Activated CD8-positive, alpha-beta memory T cell treated with anti-CD3 and anti-CD28 coated beads, Interleukin-2, amount 10 ng/mL, durations not matched to agents 7 days and 5 days (primary cell): ENCODE data around the gene PIGK. TPM values are rescaled to one million over a fixed set of nuclear protein-coding genes. Genes with fewer than 3 reads are reported as not detected.

Experiments
- microRNA-seq: library from miRNA; unstranded; fragments of <30 nt; microRNA quantifications from one replicate; pipeline ENCODE4 v1.2.0, GENCODE V29; 2022
- total RNA-seq, 2 experiments: library from RNA; stranded (reverse); gene quantifications; one replicate each; pipeline ENCODE4 v1.2.3, GENCODE V29; 2021

The PIGK gene
- total RNA-seq, 2 experiments from 2014 or later, result 22.8 to 26.0 TPM

Small RNA genes within 50 kb of the gene (microRNA-seq; reads per million reads assigned to microRNA genes)
- not detected for gene MIR7156

Other genes starting within 250 kb of the PIGK start
- gene AK5, start 62.6 kb upstream of the PIGK start, total RNA-seq, result not detected